Neural cell (in vitro differentiated cells): Measurements from ENCODE around the gene C2CD3. TPM values are rescaled to one million over a fixed set of nuclear protein-coding genes. Genes with fewer than 3 reads are reported as not detected.
"Not testable (repeated sequence)": the region's sequence is repeated elsewhere in the genome, so short reads cannot be mapped to it uniquely, and the experiment has no call there.

Experiments
- H2AFZ ChIP-seq: fragments of 200-600, 300-800 bp; sonication (generic), shearing (Covaris generic); 2 replicates; pipeline ENCODE4 v1.6.0; 2014; ENCODE audit warnings: low read depth, mild to moderate bottlenecking, antibody characterized with exemption, low read length, moderate library complexity
- H3F3A ChIP-seq: fragments of 200-600 bp; shearing (Covaris generic); 2 replicates; pipeline ENCODE4 v1.6.1; 2016; ENCODE audit warnings: mild to moderate bottlenecking, moderate library complexity, mixed read lengths, antibody characterized with exemption, low read length; ENCODE audit not compliant: insufficient read depth, poor library complexity, severe bottlenecking
- H3K27ac ChIP-seq: fragments of 200-600, 300-800 bp; sonication (generic), shearing (Covaris generic); 2 replicates; pipeline ENCODE4 v1.5.1; 2014; ENCODE audit warnings: mild to moderate bottlenecking, low read length, moderate library complexity
- H3K27me3 ChIP-seq: fragments of 300-800, 200-600 bp; sonication (generic), shearing (Covaris generic); 2 replicates; pipeline ENCODE4 v1.6.0; 2014; ENCODE audit warnings: mild to moderate bottlenecking, low read depth, low read length, moderate library complexity; ENCODE audit not compliant: insufficient read depth
- H3K36me3 ChIP-seq: fragments of 300-800, 200-600 bp; sonication (generic), shearing (Covaris generic); 2 replicates; pipeline ENCODE4 v1.5.1; 2014; ENCODE audit warnings: mild to moderate bottlenecking, antibody characterized with exemption, low read length, moderate library complexity; ENCODE audit not compliant: insufficient read depth
- H3K4me2 ChIP-seq: fragments of 300-800, 200-600 bp; sonication (generic), shearing (Covaris generic); 2 replicates; pipeline ENCODE4 v1.6.0; 2014; ENCODE audit warnings: mild to moderate bottlenecking, low read length
- H3K4me3 ChIP-seq: fragments of 300-800, 200-600 bp; sonication (generic), shearing (Covaris generic); 2 replicates; pipeline ENCODE4 v1.5.1; 2014; ENCODE audit warnings: mild to moderate bottlenecking, low read length, moderate library complexity
- H3K79me2 ChIP-seq: fragments of 200-600 bp; shearing (Covaris generic); replicated peaks from 2 replicates; pipeline ENCODE4 v1.6.0; 2014; ENCODE audit warnings: mild to moderate bottlenecking, low read length, moderate library complexity; ENCODE audit not compliant: insufficient read depth
- H3K9ac ChIP-seq: fragments of 300-800, 200-600 bp; sonication (generic), shearing (Covaris generic); 2 replicates; pipeline ENCODE4 v1.6.1; 2016; ENCODE audit warnings: mild to moderate bottlenecking, low read length, mixed read lengths
- H3K9me2 ChIP-seq: fragments of 200-600 bp; shearing (Covaris generic); 2 replicates; pipeline ENCODE4 v1.6.1; 2016; ENCODE audit warnings: mild to moderate bottlenecking, low read length, mixed read lengths; ENCODE audit not compliant: insufficient read depth
- H3K9me3 ChIP-seq: fragments of 200-600, 300-800 bp; sonication (generic), shearing (Covaris generic); 2 replicates; pipeline ENCODE4 v1.6.1; 2016; ENCODE audit warnings: mild to moderate bottlenecking, mixed run types, low read length, moderate library complexity, mixed read lengths
- H4K20me1 ChIP-seq: fragments of 200-600 bp; shearing (Covaris generic); 2 replicates; pipeline ENCODE4 v1.6.1; 2016; ENCODE audit warnings: mild to moderate bottlenecking, mixed run types; ENCODE audit not compliant: insufficient read depth
- EP300 ChIP-seq: fragments of 450-650 bp; conservative IDR thresholded peaks from 2 replicates; pipeline ENCODE4 v1.6.1; 2014; ENCODE audit warnings: antibody characterized with exemption, mild to moderate bottlenecking, moderate library complexity; ENCODE audit not compliant: poor library complexity, severe bottlenecking
- EZH2 ChIP-seq: fragments of 200-600, 300-800 bp; shearing (Covaris generic), sonication (generic); IDR thresholded peaks from 2 replicates; pipeline ENCODE4 v1.6.1; 2014; ENCODE audit warnings: antibody characterized with exemption, low read length, borderline replicate concordance, mild to moderate bottlenecking; ENCODE audit not compliant: insufficient read depth, poor library complexity, severe bottlenecking
- MXI1 ChIP-seq: fragments of 450-650 bp; conservative IDR thresholded peaks from 2 replicates; pipeline ENCODE4 v1.6.1; 2014; ENCODE audit warnings: antibody characterized with exemption, mild to moderate bottlenecking; ENCODE audit not compliant: poor library complexity, severe bottlenecking
- POLR2AphosphoS5 ChIP-seq: IDR thresholded peaks from 2 replicates; pipeline ENCODE4 v1.6.1; 2012
- RAD21 ChIP-seq: fragments of 450-650 bp; conservative IDR thresholded peaks from 2 replicates; pipeline ENCODE4 v1.6.1; 2014; ENCODE audit warnings: antibody characterized with exemption, mild to moderate bottlenecking, moderate library complexity
- SMC3 ChIP-seq: fragments of 450-650 bp; conservative IDR thresholded peaks from 2 replicates; pipeline ENCODE4 v1.6.1; 2014; ENCODE audit warnings: antibody characterized with exemption, mild to moderate bottlenecking, moderate library complexity; ENCODE audit not compliant: poor library complexity
- TAF1 ChIP-seq: IDR thresholded peaks from 2 replicates; pipeline ENCODE4 v1.6.1; 2012; ENCODE audit warnings: low read depth
- polyA plus RNA-seq: library from polyadenylated mRNA; depleted of rRNA; stranded (reverse); fragments of >200 nt; gene quantifications from 2 replicates; pipeline ENCODE4 v1.2.3, GENCODE V29; 2014
- TF ChIP-seq, protein P1 (sequence below): fragments of 450-650 bp; IDR thresholded peaks from 2 replicates; pipeline ENCODE4 v1.5.1; 2014; ENCODE audit warnings: antibody characterized with exemption, mild to moderate bottlenecking, moderate library complexity; ENCODE audit not compliant: poor library complexity, severe bottlenecking
- TF ChIP-seq, protein P2 (sequence below): IDR thresholded peaks from 2 replicates; pipeline ENCODE4 v1.6.1; 2012; ENCODE audit warnings: borderline replicate concordance

C2CD3 gene
- polyA plus RNA-seq, 1 donor from 2014 or later, result 13.2 TPM

DNA sequence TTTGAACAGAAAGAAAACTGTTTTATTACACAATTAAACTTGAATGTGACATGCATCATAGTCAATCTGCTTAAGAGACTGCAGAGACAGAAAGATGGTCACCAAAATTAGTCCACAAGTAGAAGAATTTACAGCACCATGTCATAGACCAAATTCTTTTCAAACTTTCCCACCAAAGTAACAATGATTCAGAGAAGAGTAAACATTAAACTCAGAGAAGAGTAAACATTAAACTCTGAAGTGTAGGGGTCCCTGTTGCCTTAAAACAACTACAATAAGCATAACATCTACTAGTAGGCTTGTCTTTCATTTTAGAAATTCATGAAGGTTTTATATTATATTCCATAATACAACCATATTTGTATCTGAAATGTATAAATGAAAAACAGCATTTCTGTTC is 104.1 kb downstream of the C2CD3 start:
- H3K9ac ChIP-seq, H3K27ac ChIP-seq, H4K20me1 ChIP-seq, H3K79me2 ChIP-seq, H3K4me3 ChIP-seq, H2AFZ ChIP-seq, H3F3A ChIP-seq, H3K9me3 ChIP-seq, H3K27me3 ChIP-seq, H3K9me2 ChIP-seq, H3K4me2 ChIP-seq: not testable (repeated sequence)
- peaks cover 10% of the 10 kb centered on the region for H3K36me3 ChIP-seq

DNA sequence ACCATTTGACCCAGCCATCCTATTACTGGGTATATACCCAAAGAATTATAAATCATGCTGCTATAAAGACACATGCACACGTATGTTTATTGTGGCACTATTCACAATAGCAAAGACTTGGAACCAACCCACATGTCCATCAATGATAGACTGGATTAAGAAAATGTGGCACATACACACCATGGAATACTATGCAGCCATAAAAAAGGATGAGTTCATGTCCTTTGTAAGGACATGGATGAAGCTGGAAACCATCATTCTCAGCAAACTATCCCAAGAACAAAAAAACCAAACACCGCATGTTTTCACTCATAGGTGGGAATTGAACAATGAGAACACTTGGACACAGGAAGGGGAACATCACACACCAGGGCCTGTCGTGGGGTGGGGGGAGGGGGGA is 105.3 kb downstream of the C2CD3 start:
- H3K79me2 ChIP-seq, H3K4me3 ChIP-seq, H3K27ac ChIP-seq, H3K27me3 ChIP-seq, H3F3A ChIP-seq, H3K9me3 ChIP-seq, H2AFZ ChIP-seq, H3K9me2 ChIP-seq, H3K36me3 ChIP-seq, H3K9ac ChIP-seq, H4K20me1 ChIP-seq, H3K4me2 ChIP-seq: not testable (repeated sequence)

DNA sequence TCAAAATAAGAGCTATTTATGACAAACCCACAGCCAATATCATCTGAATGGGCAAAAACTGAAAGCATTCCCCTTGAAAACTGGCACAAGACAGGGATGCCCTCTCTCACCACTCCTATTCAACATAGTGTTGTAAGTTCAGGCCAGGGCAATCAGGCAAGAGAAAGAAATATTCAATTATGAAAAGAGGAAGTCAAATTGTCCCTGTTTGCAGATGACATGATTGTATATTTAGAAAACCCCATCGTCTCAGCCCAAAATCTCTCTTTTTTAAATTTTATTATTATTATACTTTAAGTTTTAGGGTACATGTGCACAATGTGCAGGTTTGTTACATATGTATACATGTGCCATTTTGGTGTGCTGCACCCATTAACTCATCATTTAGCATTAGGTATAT is 107.2 kb downstream of the C2CD3 start:
- H3K9me3 ChIP-seq, H3K27ac ChIP-seq, H3K79me2 ChIP-seq, H3K4me2 ChIP-seq, H3K9ac ChIP-seq, H3K4me3 ChIP-seq, H4K20me1 ChIP-seq, H3F3A ChIP-seq, H3K27me3 ChIP-seq, H3K36me3 ChIP-seq, H2AFZ ChIP-seq, H3K9me2 ChIP-seq: not testable (repeated sequence)

DNA sequence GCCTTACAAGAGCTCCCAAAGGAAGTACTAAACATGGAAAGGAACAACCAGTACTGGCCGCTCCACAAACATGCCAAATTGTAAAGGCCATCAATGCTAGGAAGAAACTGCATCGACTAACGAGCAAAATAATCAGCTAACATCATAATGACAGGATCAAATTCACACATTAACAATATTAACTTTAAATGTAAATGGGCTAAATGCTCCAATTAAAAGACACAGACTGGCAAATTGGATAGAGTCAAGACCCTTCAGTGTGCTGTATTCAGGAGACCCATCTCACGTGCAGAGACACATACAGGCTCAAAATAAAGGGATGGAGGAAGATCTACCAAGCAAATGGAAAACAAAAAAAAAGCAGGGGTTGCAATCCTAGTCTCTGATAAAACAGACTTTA is 109.2 kb downstream of the C2CD3 start:
- not testable (repeated sequence) for H4K20me1 ChIP-seq, H3K4me2 ChIP-seq, H2AFZ ChIP-seq, H3K27me3 ChIP-seq, H3K27ac ChIP-seq, H3K79me2 ChIP-seq, H3K9me3 ChIP-seq, H3K9ac ChIP-seq, H3K4me3 ChIP-seq, H3F3A ChIP-seq, H3K36me3 ChIP-seq, H3K9me2 ChIP-seq

DNA sequence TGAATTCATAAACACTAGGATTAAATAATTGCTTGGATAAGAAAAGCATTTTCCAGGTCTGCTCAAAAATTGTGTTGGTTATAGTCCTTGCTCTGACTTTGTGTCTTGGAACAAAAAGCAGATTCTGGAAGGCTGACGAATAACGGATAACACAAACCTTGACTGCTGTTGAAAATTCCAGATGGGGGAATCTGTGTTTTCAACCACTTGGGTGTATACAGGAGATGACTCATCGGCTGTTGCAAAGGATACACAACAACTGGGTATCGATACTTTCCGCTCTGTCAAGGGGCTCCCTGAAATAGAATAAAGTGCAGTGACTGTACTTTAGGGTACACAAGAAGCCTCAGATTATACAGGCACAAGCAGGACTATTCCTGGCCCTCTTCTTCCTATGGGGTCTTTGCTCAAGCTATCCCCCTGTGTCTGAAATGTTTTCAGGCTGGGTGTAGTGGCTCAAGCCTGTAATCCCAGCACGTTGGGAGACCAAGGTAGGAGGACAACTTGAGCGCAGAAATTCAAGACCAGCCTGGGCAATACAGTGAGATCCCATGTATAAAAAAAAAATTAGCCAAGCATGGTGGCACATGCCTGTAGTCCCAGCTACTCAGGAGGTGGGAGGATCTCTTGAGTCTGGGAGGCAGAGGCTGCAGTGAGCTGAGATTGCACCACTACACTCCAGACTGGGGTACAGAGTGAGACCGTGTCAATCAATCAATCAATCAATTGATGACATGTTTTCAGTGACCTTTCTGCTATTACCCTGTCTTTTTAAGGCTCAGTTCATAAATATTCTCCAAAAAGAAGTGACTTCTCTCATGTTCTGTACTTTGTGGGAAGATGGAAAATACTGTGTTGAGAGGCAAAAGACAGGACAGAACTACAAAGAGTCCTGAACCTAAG is 113.3 kb downstream of the C2CD3 start:
- Histone ChIP-seq H4K20me1 (no peaks in the 10 kb centered on the region), H3K79me2 (no peaks in the 10 kb centered on the region), H3K27me3 (no peaks in the 10 kb centered on the region), H3K27ac (no peak overlapping the region), H3K36me3 (no peaks in the 10 kb centered on the region), H3K9ac (no peak overlapping the region), H3F3A (no peaks in the 10 kb centered on the region), H3K4me2 (no peak overlapping the region), H3K4me3 (no peak overlapping the region), H2AFZ (no peak overlapping the region), H3K9me3 (no peaks in the 10 kb centered on the region), H3K9me2 (no peaks in the 10 kb centered on the region)
- TF ChIP-seq EP300, result no peak
- TF ChIP-seq, protein P1, sequence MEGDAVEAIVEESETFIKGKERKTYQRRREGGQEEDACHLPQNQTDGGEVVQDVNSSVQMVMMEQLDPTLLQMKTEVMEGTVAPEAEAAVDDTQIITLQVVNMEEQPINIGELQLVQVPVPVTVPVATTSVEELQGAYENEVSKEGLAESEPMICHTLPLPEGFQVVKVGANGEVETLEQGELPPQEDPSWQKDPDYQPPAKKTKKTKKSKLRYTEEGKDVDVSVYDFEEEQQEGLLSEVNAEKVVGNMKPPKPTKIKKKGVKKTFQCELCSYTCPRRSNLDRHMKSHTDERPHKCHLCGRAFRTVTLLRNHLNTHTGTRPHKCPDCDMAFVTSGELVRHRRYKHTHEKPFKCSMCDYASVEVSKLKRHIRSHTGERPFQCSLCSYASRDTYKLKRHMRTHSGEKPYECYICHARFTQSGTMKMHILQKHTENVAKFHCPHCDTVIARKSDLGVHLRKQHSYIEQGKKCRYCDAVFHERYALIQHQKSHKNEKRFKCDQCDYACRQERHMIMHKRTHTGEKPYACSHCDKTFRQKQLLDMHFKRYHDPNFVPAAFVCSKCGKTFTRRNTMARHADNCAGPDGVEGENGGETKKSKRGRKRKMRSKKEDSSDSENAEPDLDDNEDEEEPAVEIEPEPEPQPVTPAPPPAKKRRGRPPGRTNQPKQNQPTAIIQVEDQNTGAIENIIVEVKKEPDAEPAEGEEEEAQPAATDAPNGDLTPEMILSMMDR, result no peak
- TF ChIP-seq TAF1, result no peak
- no peak for TF ChIP-seq RAD21
- no peak for TF ChIP-seq SMC3
- TF ChIP-seq, protein P2, sequence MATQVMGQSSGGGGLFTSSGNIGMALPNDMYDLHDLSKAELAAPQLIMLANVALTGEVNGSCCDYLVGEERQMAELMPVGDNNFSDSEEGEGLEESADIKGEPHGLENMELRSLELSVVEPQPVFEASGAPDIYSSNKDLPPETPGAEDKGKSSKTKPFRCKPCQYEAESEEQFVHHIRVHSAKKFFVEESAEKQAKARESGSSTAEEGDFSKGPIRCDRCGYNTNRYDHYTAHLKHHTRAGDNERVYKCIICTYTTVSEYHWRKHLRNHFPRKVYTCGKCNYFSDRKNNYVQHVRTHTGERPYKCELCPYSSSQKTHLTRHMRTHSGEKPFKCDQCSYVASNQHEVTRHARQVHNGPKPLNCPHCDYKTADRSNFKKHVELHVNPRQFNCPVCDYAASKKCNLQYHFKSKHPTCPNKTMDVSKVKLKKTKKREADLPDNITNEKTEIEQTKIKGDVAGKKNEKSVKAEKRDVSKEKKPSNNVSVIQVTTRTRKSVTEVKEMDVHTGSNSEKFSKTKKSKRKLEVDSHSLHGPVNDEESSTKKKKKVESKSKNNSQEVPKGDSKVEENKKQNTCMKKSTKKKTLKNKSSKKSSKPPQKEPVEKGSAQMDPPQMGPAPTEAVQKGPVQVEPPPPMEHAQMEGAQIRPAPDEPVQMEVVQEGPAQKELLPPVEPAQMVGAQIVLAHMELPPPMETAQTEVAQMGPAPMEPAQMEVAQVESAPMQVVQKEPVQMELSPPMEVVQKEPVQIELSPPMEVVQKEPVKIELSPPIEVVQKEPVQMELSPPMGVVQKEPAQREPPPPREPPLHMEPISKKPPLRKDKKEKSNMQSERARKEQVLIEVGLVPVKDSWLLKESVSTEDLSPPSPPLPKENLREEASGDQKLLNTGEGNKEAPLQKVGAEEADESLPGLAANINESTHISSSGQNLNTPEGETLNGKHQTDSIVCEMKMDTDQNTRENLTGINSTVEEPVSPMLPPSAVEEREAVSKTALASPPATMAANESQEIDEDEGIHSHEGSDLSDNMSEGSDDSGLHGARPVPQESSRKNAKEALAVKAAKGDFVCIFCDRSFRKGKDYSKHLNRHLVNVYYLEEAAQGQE, result no peak
- TF ChIP-seq POLR2AphosphoS5, result no peak
- no peak for TF ChIP-seq MXI1
- no peak for TF ChIP-seq EZH2
